SIG-M5 treated with dmso at 0.1 percent for 504 hours (cell line): Measurements from ENCODE around the gene LONP2.
"Not testable (repeated sequence)": the region's sequence is repeated elsewhere in the genome, so short reads cannot be mapped to it uniquely, and the experiment has no call there.

Experiments
- DNase-seq: peaks from one replicate; lab custom pipeline; 2025; ENCODE audit not compliant: unreplicated experiment; lab: John Stamatoyannopoulos, UW

Gene LONP2

DNA sequence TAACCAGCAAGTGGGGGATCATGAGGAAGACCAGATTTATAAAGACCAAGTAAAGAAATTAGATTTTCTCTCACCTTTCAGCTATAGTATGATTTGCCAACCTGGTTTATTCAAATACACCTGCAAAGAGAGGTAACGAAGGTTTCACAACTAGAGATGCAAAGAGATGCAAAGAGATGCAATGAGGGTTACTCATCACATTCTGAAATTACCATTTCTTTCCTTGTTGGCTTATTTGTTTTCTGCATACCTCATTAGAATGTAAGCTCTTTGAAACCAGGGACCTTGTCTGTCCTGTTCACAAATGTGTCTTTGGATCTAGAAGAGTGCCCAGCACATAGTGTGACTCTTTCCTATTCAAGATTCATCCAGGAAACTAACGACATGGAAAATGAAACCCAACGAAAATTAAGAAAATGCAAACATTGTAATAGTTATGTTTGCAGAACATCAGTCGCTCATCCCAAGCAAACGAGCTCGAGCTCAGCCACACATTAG is 9.0 kb upstream of the LONP2 start:
- no peak for DNase-seq

GRCh38 chr16:48235556-48236136 is 8.5 kb upstream of the LONP2 start:
- no peak for DNase-seq

GRCh38 chr16:48236286-48236685 is 7.8 kb upstream of the LONP2 start:
- DNase-seq, result no peak

DNA sequence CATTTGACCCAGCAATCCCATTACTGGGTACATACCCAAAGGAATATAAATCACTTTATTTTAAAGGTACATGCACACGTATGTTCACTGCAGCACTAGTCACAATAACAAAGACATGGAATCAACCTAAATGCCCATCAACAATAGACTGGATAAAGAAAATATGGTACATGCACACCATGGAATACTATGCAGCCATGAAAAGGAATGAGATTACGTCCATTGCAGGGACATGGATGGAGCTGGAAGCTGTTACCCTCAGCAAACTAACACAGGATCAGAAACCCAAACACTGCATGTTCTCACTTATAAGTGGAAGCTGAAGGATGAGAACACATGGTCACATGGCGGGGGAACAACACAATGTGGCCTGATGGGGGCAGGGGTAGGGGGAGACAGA is 4.0 kb upstream of the LONP2 start:
- DNase-seq, result not testable (repeated sequence)

DNA sequence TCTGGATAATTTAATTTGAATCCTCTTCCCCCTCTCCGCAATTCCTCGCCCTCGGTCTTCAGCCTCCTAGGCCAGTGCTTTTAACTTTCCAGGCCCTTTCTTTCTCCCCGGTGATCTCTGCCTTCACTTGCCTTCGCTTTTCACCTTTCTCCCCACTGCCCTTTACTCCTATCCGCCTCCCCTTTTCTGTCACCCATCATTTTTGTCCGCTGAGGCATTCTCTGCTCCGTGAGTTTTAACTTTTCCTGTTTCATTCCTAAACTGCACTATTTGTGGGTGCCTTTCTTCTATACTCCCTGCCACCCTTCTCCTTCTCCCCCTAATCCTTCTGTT is 729 bp downstream of the LONP2 start:
- no peak for DNase-seq

DNA sequence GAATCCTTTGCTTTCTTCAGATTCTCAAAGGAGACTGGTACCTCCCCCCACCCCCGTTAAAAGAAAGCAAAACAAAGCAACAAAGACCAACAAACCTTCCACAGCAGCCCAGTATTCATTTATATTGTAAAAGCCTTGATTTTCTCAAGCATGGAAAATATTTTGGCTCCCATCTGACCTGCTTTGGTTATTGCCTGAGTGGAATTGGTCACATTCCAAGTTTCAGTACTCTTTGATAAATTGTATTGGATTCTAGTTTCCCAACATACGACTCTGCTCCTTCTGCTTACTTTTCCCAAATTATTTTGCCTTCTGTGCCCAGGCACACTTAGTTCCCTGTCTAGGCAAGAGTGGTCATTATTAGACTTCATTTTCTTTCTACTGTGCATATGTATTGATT is 2.0 kb downstream of the LONP2 start:
- DNase-seq, result no peak

DNA sequence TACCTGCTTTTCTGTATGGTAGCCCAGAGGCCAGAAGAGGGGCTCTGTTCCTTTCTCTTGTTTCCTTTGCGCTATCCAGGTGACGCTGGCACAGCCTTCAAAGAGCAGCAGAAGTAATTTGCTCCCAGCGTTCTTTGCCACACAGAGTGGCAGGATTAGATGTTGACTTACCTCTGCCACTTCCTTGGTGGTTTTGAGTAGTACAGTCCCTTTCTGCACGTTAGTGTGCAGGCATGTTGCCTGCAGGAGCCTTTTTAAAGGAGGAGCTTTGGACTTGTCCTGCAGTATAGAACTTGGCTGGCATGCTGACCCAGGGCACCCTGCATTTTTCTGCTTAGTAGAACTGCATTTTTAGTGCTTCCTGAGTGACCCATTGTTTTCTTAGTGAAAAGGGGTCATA is 3.2 kb downstream of the LONP2 start, which contains the start of gene ABCC11:
Gene ABCC11, minus strand, starts transcription at position 229 of the 400 bp plus-strand sequence. CDS start 15,618 bp downstream, outside the sequence.
- no peak for DNase-seq

GRCh38 chr16:48250520-48251278 is 6.6 kb downstream of the LONP2 start:
- DNase-seq, result no peak

DNA sequence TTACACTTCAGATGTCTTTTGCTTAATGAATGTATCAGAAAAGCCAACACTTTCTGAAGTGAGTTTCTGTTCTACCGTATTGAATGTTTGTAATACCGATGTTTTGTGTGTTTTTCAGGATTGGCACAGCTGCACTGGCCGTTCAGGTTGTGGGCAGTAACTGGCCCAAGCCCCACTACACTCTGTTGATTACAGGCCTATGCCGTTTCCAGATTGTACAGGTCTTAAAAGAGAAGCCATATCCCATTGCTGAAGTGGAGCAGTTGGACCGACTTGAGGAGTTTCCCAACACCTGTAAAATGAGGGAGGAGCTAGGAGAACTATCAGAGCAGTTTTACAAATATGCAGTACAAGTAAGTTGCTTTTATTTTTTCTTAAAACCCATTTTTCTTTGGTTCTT is 7.9 kb downstream of the LONP2 start:
- DNase-seq, result no peak

- DNase-seq, result no peak
Measured at GRCh38 chr16:48256579-48257177, 12.6 kb downstream of the LONP2 start.

- DNase-seq, result no peak
Measured at GRCh38 chr16:48261569-48261968, 17.5 kb downstream of the LONP2 start.

DNA sequence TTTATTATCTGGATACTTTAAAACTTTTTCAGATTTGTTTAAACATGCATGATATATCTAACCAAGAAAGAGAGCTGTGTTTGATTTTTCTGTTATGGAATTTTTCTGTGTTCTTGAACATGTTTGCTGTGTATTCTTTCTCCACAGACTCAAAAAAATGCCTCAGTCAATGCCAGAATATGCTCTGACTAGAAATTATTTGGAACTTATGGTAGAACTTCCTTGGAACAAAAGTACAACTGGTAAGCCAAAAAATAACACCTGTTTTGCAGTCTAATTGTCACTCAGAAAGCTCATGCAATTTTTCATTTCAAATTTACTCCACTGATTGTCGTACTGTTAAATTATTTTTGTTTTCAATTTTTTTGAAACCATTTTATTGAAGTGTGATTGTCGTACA is 18.5 kb downstream of the LONP2 start:
- DNase-seq, result no peak

- no peak for DNase-seq
Measured at GRCh38 chr16:48269011-48269410, 24.9 kb downstream of the LONP2 start.

GRCh38 chr16:48271728-48272127 is 27.6 kb downstream of the LONP2 start:
- DNase-seq, result no peak

DNA sequence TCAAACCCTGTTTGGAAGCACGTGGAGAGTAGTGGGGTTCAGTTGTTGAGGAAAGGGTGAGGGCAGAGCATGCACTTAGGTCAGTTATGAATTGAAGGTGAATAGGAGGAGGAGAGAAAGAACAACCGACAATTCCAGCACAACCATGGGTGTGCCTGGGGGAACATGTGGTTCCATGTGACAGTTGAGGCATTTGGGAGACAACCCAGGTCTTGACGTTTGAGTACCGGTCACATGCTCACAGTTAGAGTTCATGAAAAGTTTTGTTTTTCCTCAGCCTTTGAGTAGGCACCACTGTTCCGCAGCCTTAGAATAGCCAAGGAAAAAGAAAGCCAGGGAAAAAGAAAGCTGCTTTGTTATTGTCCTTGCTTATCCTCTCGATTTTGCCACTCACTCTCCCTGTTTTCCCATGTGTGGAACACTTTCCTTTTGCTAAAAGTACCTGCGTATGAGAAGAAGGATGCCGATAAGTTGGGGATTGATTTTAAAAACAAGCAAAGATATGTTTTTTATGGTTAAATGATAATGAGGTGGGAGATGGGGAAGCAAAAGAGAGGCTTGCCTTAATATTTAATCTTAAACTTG is 28.8 kb downstream of the LONP2 start:
- no peak for DNase-seq

- DNase-seq, result no peak
Measured at GRCh38 chr16:48274476-48274875, 30.4 kb downstream of the LONP2 start.

- DNase-seq, result no peak
Measured at GRCh38 chr16:48276102-48276501, 32.0 kb downstream of the LONP2 start.

- DNase-seq, result no peak
Measured at GRCh38 chr16:48277158-48277557, 33.1 kb downstream of the LONP2 start.

- no peak for DNase-seq
Measured at GRCh38 chr16:48279199-48279598, 35.1 kb downstream of the LONP2 start.

DNA sequence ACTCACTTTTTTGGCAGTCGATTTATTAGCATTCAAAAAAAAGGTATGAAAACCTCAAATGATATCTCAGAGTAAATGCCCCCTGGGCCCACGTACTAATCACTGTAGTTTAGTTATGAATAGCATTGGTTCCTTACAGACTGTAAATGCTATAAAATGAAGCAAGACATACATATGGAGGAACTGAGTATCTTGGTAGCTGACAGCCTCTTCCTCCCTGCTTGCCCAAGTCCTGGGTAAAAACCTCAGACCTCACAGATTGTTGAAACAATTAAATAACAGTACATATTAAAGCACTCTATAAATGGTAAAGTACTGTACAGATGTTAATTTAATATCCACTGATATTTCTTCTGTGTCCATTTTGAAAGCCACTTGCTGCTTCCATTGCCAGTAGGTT is 36.4 kb downstream of the LONP2 start:
- no peak for DNase-seq

GRCh38 chr16:48282636-48283263 is 38.6 kb downstream of the LONP2 start:
- no peak for DNase-seq
